Karpas-422 (cell line): ENCODE measurements around the gene DNAI1. TPM values are rescaled to one million over a fixed set of nuclear protein-coding genes. Genes with fewer than 3 reads are reported as not detected.

Experiments
- DNase-seq: peaks from one replicate; pipeline ENCODE4 v3.0.0-alpha.2; 2015
- H2AFZ ChIP-seq: fragments of 200-600 bp; sonication (generic); 2 replicates; pipeline ENCODE4 v1.6.1; 2014; ENCODE audit warnings: antibody characterized with exemption, low read length, mixed read lengths
- H3K27ac ChIP-seq: fragments of 200-600 bp; sonication (generic); 2 replicates; pipeline ENCODE4 v1.5.1; 2014; ENCODE audit warnings: mild to moderate bottlenecking, low read length, moderate library complexity
- H3K27me3 ChIP-seq: fragments of 200-600 bp; sonication (generic); 2 replicates; pipeline ENCODE4 v1.6.1; 2014; ENCODE audit warnings: low read length, mixed read lengths
- H3K36me3 ChIP-seq: fragments of 200-600 bp; sonication (generic); 2 replicates; pipeline ENCODE4 v1.6.1; 2014; ENCODE audit warnings: low read length, mixed read lengths; ENCODE audit not compliant: insufficient read depth
- H3K4me1 ChIP-seq: fragments of 200-600 bp; sonication (generic); 2 replicates; pipeline ENCODE4 v1.6.1; 2014; ENCODE audit warnings: mild to moderate bottlenecking, low read length, mixed read lengths
- H3K4me2 ChIP-seq: fragments of 200-600 bp; sonication (generic); 2 replicates; pipeline ENCODE4 v1.6.1; 2014; ENCODE audit warnings: low read length, low read depth, mild to moderate bottlenecking; ENCODE audit not compliant: poor library complexity, severe bottlenecking
- H3K4me3 ChIP-seq: fragments of 200-600 bp; sonication (generic); 2 replicates; pipeline ENCODE4 v1.5.1; 2014; ENCODE audit warnings: mild to moderate bottlenecking, antibody characterized with exemption, low read length, mixed read lengths
- H3K79me2 ChIP-seq: fragments of 200-600 bp; sonication (generic); 2 replicates; pipeline ENCODE4 v1.6.1; 2014; ENCODE audit warnings: mild to moderate bottlenecking, low read length, mixed read lengths
- H3K9ac ChIP-seq: fragments of 200-600 bp; sonication (generic); 2 replicates; pipeline ENCODE4 v1.6.0; 2014; ENCODE audit warnings: low read length
- H3K9me2 ChIP-seq: fragments of 200-600 bp; sonication (generic), shearing (Covaris generic); replicated peaks from 2 replicates; pipeline ENCODE4 v1.6.0; 2014; ENCODE audit warnings: mild to moderate bottlenecking, low read length, moderate library complexity; ENCODE audit not compliant: insufficient read depth
- H3K9me3 ChIP-seq: fragments of 300-700, 200-600 bp; sonication (generic); 2 replicates; pipeline ENCODE4 v1.6.1; 2014; ENCODE audit warnings: low read length, mixed read lengths
- H4K20me1 ChIP-seq: fragments of 200-600 bp; sonication (generic); 2 replicates; pipeline ENCODE4 v1.6.1; 2014; ENCODE audit warnings: mild to moderate bottlenecking, antibody characterized with exemption, low read length, low read depth; ENCODE audit not compliant: insufficient read depth
- small RNA-seq: library from RNA; depleted of rRNA; stranded (forward); fragments of <200 nt; gene quantifications from one replicate; pipeline ENCODE3, GENCODE V24; 2014
- total RNA-seq: library from RNA; depleted of rRNA; stranded (reverse); fragments of >200 nt; shearing (Covaris generic); gene quantifications from 2 replicates; pipeline ENCODE4 v1.2.3, GENCODE V29; 2014; ENCODE audit warnings: low replicate concordance; rRNA removed

DNAI1 gene
- total RNA-seq, 1 experiment from 2014 or later = 3.4 TPM

DNA sequence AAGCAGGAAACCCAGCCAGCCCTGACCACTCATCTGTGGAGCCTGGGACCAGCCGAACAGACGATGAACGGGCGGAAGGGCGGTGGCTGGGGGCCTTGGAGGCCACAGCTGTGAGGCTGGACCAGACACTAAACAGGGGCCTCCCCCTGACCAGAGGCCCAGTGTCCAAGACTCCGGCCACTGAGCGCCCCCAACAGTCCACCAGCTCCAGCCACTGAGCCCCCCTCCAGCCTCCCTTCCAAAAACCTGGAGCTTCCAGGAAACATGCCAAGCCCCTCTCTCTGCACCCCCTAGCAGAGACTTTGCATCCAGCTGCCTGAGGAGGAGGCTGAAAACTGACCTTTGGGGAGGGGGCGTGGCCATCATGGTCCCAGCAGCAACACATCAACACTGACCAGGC is 107.7 kb downstream of the DNAI1 start:
- Histone ChIP-seq H2AFZ (no peak overlapping the region), H3K79me2 (no peaks in the 10 kb centered on the region), H3K4me2 (no peak overlapping the region), H3K9ac (no peak overlapping the region), H3K27me3 (no peaks in the 10 kb centered on the region), H3K9me2 (no peaks in the 10 kb centered on the region), H3K27ac (no peak overlapping the region), H3K9me3 (peaks cover 6% of the 10 kb centered on the region; the same call in 1 of the 2 replicates), H4K20me1 (no peaks in the 10 kb centered on the region), H3K4me1 (no peaks in the 10 kb centered on the region), H3K36me3 (no peaks in the 10 kb centered on the region), H3K4me3 (no peak overlapping the region)
- DNase-seq = no peak

GRCh38 chr9:34566972-34567371 is 108.4 kb downstream of the DNAI1 start:
- Histone ChIP-seq H3K27me3 (no peaks in the 10 kb centered on the region), H2AFZ (no peak overlapping the region), H3K9ac (no peak overlapping the region), H3K36me3 (no peaks in the 10 kb centered on the region), H3K4me1 (no peaks in the 10 kb centered on the region), H3K4me2 (no peak overlapping the region), H3K4me3 (no peak overlapping the region), H4K20me1 (no peaks in the 10 kb centered on the region), H3K9me3 (peaks cover 4% of the 10 kb centered on the region; the same call in 1 of the 2 replicates), H3K9me2 (no peaks in the 10 kb centered on the region), H3K27ac (no peak overlapping the region), H3K79me2 (no peaks in the 10 kb centered on the region)
- no peak for DNase-seq

GRCh38 chr9:34568133-34568532 is 109.5 kb downstream of the DNAI1 start:
- DNase-seq = no peak
- no peaks in the 10 kb centered on the region for H3K9me2 ChIP-seq
- no peak overlapping the region for H3K4me3 ChIP-seq
- no peaks in the 10 kb centered on the region for H3K27me3 ChIP-seq
- H3K27ac ChIP-seq = no peak overlapping the region
- no peaks in the 10 kb centered on the region for H4K20me1 ChIP-seq
- no peak overlapping the region for H2AFZ ChIP-seq
- H3K4me2 ChIP-seq = no peak overlapping the region
- H3K79me2 ChIP-seq = no peaks in the 10 kb centered on the region
- H3K36me3 ChIP-seq = no peaks in the 10 kb centered on the region
- H3K9ac ChIP-seq = no peak overlapping the region
- H3K4me1 ChIP-seq = no peaks in the 10 kb centered on the region
- H3K9me3 ChIP-seq = no peaks in the 10 kb centered on the region

DNA sequence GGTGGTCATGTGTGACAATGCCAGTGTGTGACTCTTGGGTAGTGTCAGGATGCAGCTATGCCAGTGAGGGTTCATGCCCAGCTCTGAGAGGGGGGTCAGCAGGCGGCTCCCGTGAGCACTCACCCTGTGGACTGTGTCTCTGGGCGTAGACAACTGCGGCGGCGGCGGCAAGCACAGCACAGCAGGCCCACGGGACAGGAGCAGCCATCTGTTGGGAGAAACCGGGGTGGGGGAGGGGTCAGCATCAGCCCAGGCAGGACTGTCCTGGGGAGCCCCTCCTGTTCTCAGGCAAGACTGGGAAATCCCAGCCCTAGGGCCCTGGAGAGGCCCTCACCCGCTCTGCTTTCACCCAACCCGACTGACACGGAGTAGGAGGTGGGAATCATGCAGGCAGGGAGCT is 110.2 kb downstream of the DNAI1 start:
- Histone ChIP-seq H3K4me2 (no peak overlapping the region), H3K4me1 (no peaks in the 10 kb centered on the region), H3K27me3 (no peaks in the 10 kb centered on the region), H3K36me3 (no peaks in the 10 kb centered on the region), H3K4me3 (no peak overlapping the region), H3K9me2 (no peaks in the 10 kb centered on the region), H4K20me1 (no peaks in the 10 kb centered on the region), H3K9me3 (no peaks in the 10 kb centered on the region), H3K27ac (no peak overlapping the region), H3K79me2 (no peaks in the 10 kb centered on the region), H3K9ac (no peak overlapping the region), H2AFZ (no peak overlapping the region)
- DNase-seq = no peak

DNA sequence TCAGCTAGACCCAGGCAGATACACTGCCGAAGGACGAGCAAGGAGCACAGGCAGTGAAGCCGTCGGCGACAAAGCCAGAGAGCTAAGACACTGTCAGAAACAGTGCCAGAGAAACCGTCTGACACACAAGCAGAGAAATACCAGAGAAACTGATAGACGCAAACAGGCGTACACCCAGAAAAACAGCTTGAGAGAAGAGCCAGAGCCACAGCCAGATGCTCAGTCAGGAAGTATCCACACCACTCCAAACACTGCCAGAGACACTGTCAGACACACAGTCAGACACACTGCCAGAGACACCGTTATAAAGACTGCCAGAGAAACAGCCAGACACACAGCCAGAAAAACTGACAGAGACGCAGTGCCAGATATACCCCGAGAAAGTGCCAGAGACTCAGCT is 111.8 kb downstream of the DNAI1 start:
- Histone ChIP-seq H3K27me3 (no peaks in the 10 kb centered on the region), H3K9ac (no peak overlapping the region), H3K27ac (no peak overlapping the region), H3K4me1 (no peaks in the 10 kb centered on the region), H3K9me2 (no peaks in the 10 kb centered on the region), H2AFZ (no peak overlapping the region), H3K79me2 (no peaks in the 10 kb centered on the region), H3K9me3 (no peaks in the 10 kb centered on the region), H4K20me1 (no peaks in the 10 kb centered on the region), H3K4me3 (no peak overlapping the region), H3K4me2 (no peak overlapping the region), H3K36me3 (no peaks in the 10 kb centered on the region)
- no peak for DNase-seq

Small RNAs within 50 kb of the gene (small RNA-seq; reads per million reads assigned to genes)
- not detected for gene RN7SKP24

Other genes with a start within 250 kb of the DNAI1 start
- gene KIF24, start 129.5 kb upstream of the DNAI1 start, total RNA-seq = 6.5 and 7.0 TPM in 2 replicates
- gene NUDT2, start 129.2 kb upstream of the DNAI1 start, total RNA-seq = 10.4 and 14.2 TPM in 2 replicates
- 0.45 and 1.7 TPM in 2 replicates for gene MYORG, start 81.9 kb upstream of the DNAI1 start, total RNA-seq
- 3.7 and 4.5 TPM in 2 replicates for gene FAM219A, start 235 bp upstream of the DNAI1 start, total RNA-seq
- gene ENHO, start 64.2 kb downstream of the DNAI1 start, total RNA-seq = 14.1 and 16.0 TPM in 2 replicates
- not detected in 2 replicates for gene CNTFR, start 130.9 kb downstream of the DNAI1 start, total RNA-seq
- 40.3 and 62.0 TPM in 2 replicates for gene RPP25L, start 153.3 kb downstream of the DNAI1 start, total RNA-seq
- 75.9 and 98.9 TPM in 2 replicates for gene DCTN3, start 161.7 kb downstream of the DNAI1 start, total RNA-seq
- 0.48 TPM in 1 of 2 replicates, not detected in the other for gene ARID3C, start 170.3 kb downstream of the DNAI1 start, total RNA-seq
- 78.2 and 120 TPM in 2 replicates for gene SIGMAR1, start 179.0 kb downstream of the DNAI1 start, total RNA-seq
- gene GALT, start 187.9 kb downstream of the DNAI1 start, total RNA-seq = 45.4 and 66.2 TPM in 2 replicates
- 9.4 and 15.1 TPM in 2 replicates for gene IL11RA, start 193.4 kb downstream of the DNAI1 start, total RNA-seq
- gene CCL27, start 203.9 kb downstream of the DNAI1 start, total RNA-seq = 0.36 TPM in 1 of 2 replicates, not detected in the other
- not detected in 2 replicates for gene CCL19, start 232.5 kb downstream of the DNAI1 start, total RNA-seq